Measurements from ENCODE around the gene NR1H2. TPM values are rescaled to one million over a fixed set of nuclear protein-coding genes. Genes with fewer than 3 reads are reported as not detected.

The NR1H2 gene
- total RNA-seq, 1 donor = 113 TPM

GRCh38 chr19:50412419-50412818 is 36.2 kb downstream of the NR1H2 start:
- Histone ChIP-seq H3K27ac (ENCODE audit: low read depth, low read length) (no peak overlapping the region), H3K36me3 (ENCODE audit: insufficient read depth, low read length) (peaks cover 3% of the 10 kb centered on the region), H3K79me2 (ENCODE audit: insufficient read depth, low read length) (no peaks in the 10 kb centered on the region), H3K4me2 (ENCODE audit: insufficient read depth, low read length) (no peak overlapping the region), H2AFZ (ENCODE audit: low read length) (no peak overlapping the region), H3K4me3 (ENCODE audit: insufficient read depth, low read length) (no peak overlapping the region), H3K9me3 (ENCODE audit: low read depth, low read length) (no peaks in the 10 kb centered on the region), H3K4me1 (ENCODE audit: insufficient read depth, low read length) (no peaks in the 10 kb centered on the region), H4K20me1 (ENCODE audit: insufficient read depth, low read length) (no peaks in the 10 kb centered on the region), H3K27me3 (ENCODE audit: insufficient read depth, low read length) (no peaks in the 10 kb centered on the region)
- DNase-seq (ENCODE audit: insufficient read length, low spot score, missing footprints) = no peak
- TF ChIP-seq CTCF (IDR thresholded peaks at IDR 0.05; ENCODE audit: extremely low read depth, low read depth, low read length) = no peak

- H3K4me3 ChIP-seq (ENCODE audit: insufficient read depth, low read length) = no peak overlapping the region
- no peaks in the 10 kb centered on the region for H3K9me3 ChIP-seq (ENCODE audit: low read depth, low read length)
- H3K36me3 ChIP-seq (ENCODE audit: insufficient read depth, low read length) = peaks cover 3% of the 10 kb centered on the region
- no peaks in the 10 kb centered on the region for H3K4me1 ChIP-seq (ENCODE audit: insufficient read depth, low read length)
- no peaks in the 10 kb centered on the region for H3K27me3 ChIP-seq (ENCODE audit: insufficient read depth, low read length)
- no peak overlapping the region for H3K27ac ChIP-seq (ENCODE audit: low read depth, low read length)
- H2AFZ ChIP-seq (ENCODE audit: low read length) = no peak overlapping the region
- no peak for TF ChIP-seq CTCF (IDR thresholded peaks at IDR 0.05; ENCODE audit: extremely low read depth, low read depth, low read length)
- DNase-seq (ENCODE audit: insufficient read length, low spot score, missing footprints) = no peak
- no peak overlapping the region for H3K4me2 ChIP-seq (ENCODE audit: insufficient read depth, low read length)
- no peaks in the 10 kb centered on the region for H3K79me2 ChIP-seq (ENCODE audit: insufficient read depth, low read length)
- H4K20me1 ChIP-seq (ENCODE audit: insufficient read depth, low read length) = no peaks in the 10 kb centered on the region
These were observed 36.8 kb downstream of the NR1H2 start for GRCh38 chr19:50413096-50413495.

- no peak for TF ChIP-seq CTCF (IDR thresholded peaks at IDR 0.05; ENCODE audit: extremely low read depth, low read depth, low read length)
- H3K36me3 ChIP-seq (ENCODE audit: insufficient read depth, low read length) = peaks cover 3% of the 10 kb centered on the region
These were observed 37.3 kb downstream of the NR1H2 start for GRCh38 chr19:50413531-50413930.

GRCh38 chr19:50414864-50415660 is 38.8 kb downstream of the NR1H2 start:
- no peaks in the 10 kb centered on the region for H3K9me3 ChIP-seq (ENCODE audit: low read depth, low read length)
- H3K27ac ChIP-seq (ENCODE audit: low read depth, low read length) = no peak overlapping the region
- no peaks in the 10 kb centered on the region for H3K36me3 ChIP-seq (ENCODE audit: insufficient read depth, low read length)
- no peaks in the 10 kb centered on the region for H4K20me1 ChIP-seq (ENCODE audit: insufficient read depth, low read length)
- no peak overlapping the region for H3K4me3 ChIP-seq (ENCODE audit: insufficient read depth, low read length)
- peaks cover 9% of the 10 kb centered on the region for H3K27me3 ChIP-seq (ENCODE audit: insufficient read depth, low read length)
- peak; percentile 66 for TF ChIP-seq CTCF (IDR thresholded peaks at IDR 0.05; ENCODE audit: extremely low read depth, low read depth, low read length)
- H3K79me2 ChIP-seq (ENCODE audit: insufficient read depth, low read length) = no peaks in the 10 kb centered on the region
- no peak overlapping the region for H3K4me2 ChIP-seq (ENCODE audit: insufficient read depth, low read length)
- H3K4me1 ChIP-seq (ENCODE audit: insufficient read depth, low read length) = no peaks in the 10 kb centered on the region
- DNase-seq (ENCODE audit: insufficient read length, low spot score, missing footprints) = peak; percentile 99
- H2AFZ ChIP-seq (ENCODE audit: low read length) = peak overlapping the region; percentile 44

More at GRCh38 chr19:50413531-50413930, 37.3 kb downstream of the NR1H2 start:
- Histone ChIP-seq H3K4me2 (ENCODE audit: insufficient read depth, low read length) (no peak overlapping the region), H2AFZ (ENCODE audit: low read length) (no peak overlapping the region), H4K20me1 (ENCODE audit: insufficient read depth, low read length) (no peaks in the 10 kb centered on the region), H3K4me1 (ENCODE audit: insufficient read depth, low read length) (no peaks in the 10 kb centered on the region), H3K4me3 (ENCODE audit: insufficient read depth, low read length) (no peak overlapping the region), H3K79me2 (ENCODE audit: insufficient read depth, low read length) (no peaks in the 10 kb centered on the region), H3K27ac (ENCODE audit: low read depth, low read length) (no peak overlapping the region), H3K27me3 (ENCODE audit: insufficient read depth, low read length) (no peaks in the 10 kb centered on the region), H3K9me3 (ENCODE audit: low read depth, low read length) (no peaks in the 10 kb centered on the region)
- no peak for DNase-seq (ENCODE audit: insufficient read length, low spot score, missing footprints)
